ENCODE measurements around the gene SAC3D1. TPM values are rescaled to one million over a fixed set of nuclear protein-coding genes. Genes with fewer than 3 reads are reported as not detected.

SAC3D1 gene
- total and polyA plus RNA-seq, 2 experiments from 2014 or later = 12.8 to 14.9 TPM

DNA sequence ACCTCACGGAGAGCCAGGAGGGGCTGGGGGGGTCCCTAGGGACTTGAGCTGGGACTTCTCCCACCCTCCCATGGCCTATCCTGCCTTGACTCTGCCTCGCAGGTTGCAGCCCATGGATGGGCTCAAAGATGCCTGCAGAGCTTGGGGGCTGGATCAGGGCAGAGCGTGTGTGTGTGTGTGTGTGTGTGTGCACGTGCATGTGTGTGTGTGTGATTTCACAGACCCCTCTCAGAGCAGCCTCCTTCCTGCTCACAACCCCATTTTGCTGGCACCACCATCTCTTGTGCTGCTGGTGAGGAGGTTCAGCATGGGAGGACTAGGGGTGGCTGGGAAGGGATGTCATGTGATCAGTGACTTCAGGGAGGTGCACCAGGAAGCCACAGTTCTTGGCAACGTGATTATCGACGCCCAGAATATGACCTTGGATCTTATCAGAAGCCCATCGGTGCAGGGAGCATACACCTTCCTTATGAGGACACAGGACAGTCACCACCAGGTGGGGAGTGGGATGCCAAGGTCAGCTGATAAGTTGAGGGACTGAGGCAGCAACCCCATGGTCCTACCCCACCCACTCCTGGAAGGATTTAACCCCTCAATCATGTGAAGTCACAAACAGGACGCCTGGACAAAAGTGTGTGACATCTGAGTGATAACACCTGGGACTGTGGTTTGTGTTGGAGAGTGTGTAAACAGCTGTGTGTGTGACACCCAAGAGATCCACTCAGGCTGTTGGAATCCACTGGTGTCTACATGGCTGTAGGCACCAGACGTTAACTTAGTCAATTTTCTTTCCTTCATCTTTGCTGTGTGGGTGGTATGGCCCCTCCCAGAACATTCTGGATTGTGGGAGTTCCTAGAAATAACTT lies 19.2 kb downstream of the SAC3D1 start:
- WGBS, 2 experiments (ENCODE audit: low coverage in 1 of 2, low lambda C conversion rate in 2 of 2, missing lambda C conversion rate in 2 of 2) = 51 to 52% methylated on average over 10 of the region's 10 CpGs
- peak; percentile 20 for DNase-seq
- TF ChIP-seq EZH2phosphoT487 (IDR thresholded peaks at IDR 0.05; ENCODE audit: insufficient read depth, low read depth) = no peak
- no peak for TF ChIP-seq EZH2 (IDR thresholded peaks at IDR 0.05; ENCODE audit: insufficient read depth, poor library complexity, severe bottlenecking)
- Histone ChIP-seq H3K27me3 (replicated peaks; ENCODE audit: insufficient read depth) (no peaks in the 10 kb centered on the region), H3K4me3 (no peak overlapping the region), H3K79me2 (ENCODE audit: insufficient read depth) (no peaks in the 10 kb centered on the region), H3F3A (ENCODE audit: insufficient read depth) (no peaks in the 10 kb centered on the region), H3K36me3 (ENCODE audit: low read depth) (no peaks in the 10 kb centered on the region), H2AFZ (no peak overlapping the region), H3K9me3 (ENCODE audit: low read depth) (no peaks in the 10 kb centered on the region), H3K9ac (no peak overlapping the region), H4K20me1 (ENCODE audit: insufficient read depth) (no peaks in the 10 kb centered on the region), H3K4me1 (ENCODE audit: insufficient read depth) (no peaks in the 10 kb centered on the region), H3K27ac (no peak overlapping the region), H3K9me2 (ENCODE audit: insufficient read depth) (no peaks in the 10 kb centered on the region), H3K4me2 (ENCODE audit: unreplicated experiment) (no peak overlapping the region)
- in situ Hi-C loops (cut with MboI) = no loop called here

DNA sequence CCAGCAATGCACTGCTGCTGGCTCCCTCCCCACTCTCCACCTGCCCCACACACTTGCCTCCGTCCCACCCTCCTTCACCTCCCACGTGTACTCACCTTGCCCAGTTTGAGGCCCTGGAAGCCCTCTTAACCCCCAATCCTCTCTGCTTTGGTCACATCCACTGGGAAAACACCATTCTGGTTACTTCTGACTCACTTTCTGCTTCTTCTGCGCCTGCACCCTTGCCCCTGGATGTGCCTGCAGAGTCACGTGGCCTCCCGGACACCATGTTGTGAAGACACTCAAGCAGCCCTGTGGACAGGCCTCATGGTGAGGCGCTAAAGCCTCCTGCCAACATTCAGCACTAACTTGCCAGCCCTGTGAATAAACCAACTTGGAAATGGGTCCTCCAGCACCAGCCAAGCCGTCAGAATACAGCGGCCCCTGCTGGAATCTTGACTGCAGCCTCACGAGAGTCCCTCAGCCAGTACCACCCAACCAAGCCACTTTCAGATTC lies 20.0 kb downstream of the SAC3D1 start:
- in situ Hi-C loops (cut with MboI) = no loop called here

DNA sequence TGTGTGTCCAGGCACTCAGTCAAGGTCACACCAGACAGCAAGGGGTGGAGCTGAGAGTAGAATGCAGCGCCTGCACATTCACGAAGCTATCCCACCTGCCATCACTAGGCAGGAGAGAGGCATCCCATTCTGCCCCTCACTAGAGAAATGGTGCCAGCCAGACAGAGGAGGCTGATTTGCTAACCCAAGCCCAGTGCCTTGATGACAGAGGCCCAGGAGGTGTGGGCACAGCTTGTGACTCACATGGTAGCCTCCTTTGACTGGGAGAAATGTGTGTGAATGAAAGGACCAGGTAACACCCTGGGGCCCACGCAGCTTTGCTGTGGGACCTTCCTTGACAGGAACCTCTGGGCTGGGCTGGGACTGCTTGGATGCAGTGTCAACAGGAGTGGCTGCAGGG lies 22.5 kb downstream of the SAC3D1 start:
- H3K9ac ChIP-seq = no peak overlapping the region
- no peak overlapping the region for H3K27ac ChIP-seq
- in situ Hi-C loops (cut with MboI) = no loop called here
- H4K20me1 ChIP-seq (ENCODE audit: insufficient read depth) = no peaks in the 10 kb centered on the region
- H3K9me2 ChIP-seq (ENCODE audit: insufficient read depth) = no peaks in the 10 kb centered on the region
- no peak overlapping the region for H3K4me2 ChIP-seq (ENCODE audit: unreplicated experiment)
- no peak for DNase-seq
- no peaks in the 10 kb centered on the region for H3K79me2 ChIP-seq (ENCODE audit: insufficient read depth)
- no peaks in the 10 kb centered on the region for H3K4me1 ChIP-seq (ENCODE audit: insufficient read depth)
- H2AFZ ChIP-seq = no peak overlapping the region
- no peaks in the 10 kb centered on the region for H3K36me3 ChIP-seq (ENCODE audit: low read depth)
- WGBS, 2 experiments (ENCODE audit: low coverage in 1 of 2, low lambda C conversion rate in 2 of 2, missing lambda C conversion rate in 2 of 2) = 29 to 37% methylated on average over 3 of the region's 3 CpGs
- no peaks in the 10 kb centered on the region for H3F3A ChIP-seq (ENCODE audit: insufficient read depth)
- TF ChIP-seq EZH2phosphoT487 (IDR thresholded peaks at IDR 0.05; ENCODE audit: insufficient read depth, low read depth) (no peak), EZH2 (IDR thresholded peaks at IDR 0.05; ENCODE audit: insufficient read depth, poor library complexity, severe bottlenecking) (no peak)
- no peak overlapping the region for H3K4me3 ChIP-seq
- H3K27me3 ChIP-seq (replicated peaks; ENCODE audit: insufficient read depth) = no peaks in the 10 kb centered on the region
- H3K9me3 ChIP-seq (ENCODE audit: low read depth) = no peaks in the 10 kb centered on the region

More for the DNA sequence above, 20.0 kb downstream of the SAC3D1 start:
- TF ChIP-seq EZH2 (IDR thresholded peaks at IDR 0.05; ENCODE audit: insufficient read depth, poor library complexity, severe bottlenecking) = no peak
- no peak for TF ChIP-seq EZH2phosphoT487 (IDR thresholded peaks at IDR 0.05; ENCODE audit: insufficient read depth, low read depth)
- Histone ChIP-seq H3K79me2 (ENCODE audit: insufficient read depth) (no peaks in the 10 kb centered on the region), H2AFZ (no peak overlapping the region), H3K4me2 (ENCODE audit: unreplicated experiment) (no peak overlapping the region), H3K27me3 (replicated peaks; ENCODE audit: insufficient read depth) (no peaks in the 10 kb centered on the region), H3K9me3 (ENCODE audit: low read depth) (no peaks in the 10 kb centered on the region), H3K9ac (no peak overlapping the region), H3K4me1 (ENCODE audit: insufficient read depth) (no peaks in the 10 kb centered on the region), H4K20me1 (ENCODE audit: insufficient read depth) (no peaks in the 10 kb centered on the region), H3K27ac (no peak overlapping the region), H3K4me3 (no peak overlapping the region), H3F3A (ENCODE audit: insufficient read depth) (no peaks in the 10 kb centered on the region), H3K9me2 (ENCODE audit: insufficient read depth) (no peaks in the 10 kb centered on the region), H3K36me3 (ENCODE audit: low read depth) (no peaks in the 10 kb centered on the region)
- peak; percentile 48 for DNase-seq
- 52 to 53% methylated on average over 9 of the region's 9 CpGs for WGBS, 2 experiments (ENCODE audit: low coverage in 1 of 2, low lambda C conversion rate in 2 of 2, missing lambda C conversion rate in 2 of 2)

DNA sequence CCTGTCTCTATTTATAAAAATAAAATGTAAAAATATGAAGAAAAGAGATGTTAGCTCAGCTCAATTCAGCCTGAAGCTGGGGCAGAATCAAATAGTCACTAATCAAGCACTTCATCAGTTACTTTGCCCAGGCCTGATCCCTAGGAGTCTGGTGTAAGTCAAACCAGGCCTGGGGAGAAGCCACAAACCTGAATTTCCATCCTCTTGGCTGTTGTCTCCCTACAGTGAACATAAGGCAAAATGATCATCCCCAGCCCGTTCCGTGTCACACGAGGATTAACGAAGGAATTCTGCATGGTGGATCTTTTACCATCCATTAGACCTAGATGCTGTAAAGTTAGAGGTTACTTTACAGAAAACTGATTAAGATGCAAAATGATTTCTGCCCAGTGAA lies 23.8 kb downstream of the SAC3D1 start:
- H3K36me3 ChIP-seq (ENCODE audit: low read depth) = no peaks in the 10 kb centered on the region
- no peaks in the 10 kb centered on the region for H3K9me3 ChIP-seq (ENCODE audit: low read depth)
- in situ Hi-C loops (cut with MboI) = no loop called here
- no peak overlapping the region for H2AFZ ChIP-seq
- TF ChIP-seq EZH2 (IDR thresholded peaks at IDR 0.05; ENCODE audit: insufficient read depth, poor library complexity, severe bottlenecking) (no peak), EZH2phosphoT487 (IDR thresholded peaks at IDR 0.05; ENCODE audit: insufficient read depth, low read depth) (no peak)
- H3K27me3 ChIP-seq (replicated peaks; ENCODE audit: insufficient read depth) = no peaks in the 10 kb centered on the region
- no peak overlapping the region for H3K4me3 ChIP-seq
- 72 to 73% methylated on average over 4 of the region's 4 CpGs for WGBS, 2 experiments (ENCODE audit: low coverage in 1 of 2, low lambda C conversion rate in 2 of 2, missing lambda C conversion rate in 2 of 2)
- H3K4me1 ChIP-seq (ENCODE audit: insufficient read depth) = no peaks in the 10 kb centered on the region
- H3K9ac ChIP-seq = no peak overlapping the region
- H3K9me2 ChIP-seq (ENCODE audit: insufficient read depth) = no peaks in the 10 kb centered on the region
- no peak overlapping the region for H3K4me2 ChIP-seq (ENCODE audit: unreplicated experiment)
- no peak overlapping the region for H3K27ac ChIP-seq
- no peaks in the 10 kb centered on the region for H4K20me1 ChIP-seq (ENCODE audit: insufficient read depth)
- no peaks in the 10 kb centered on the region for H3K79me2 ChIP-seq (ENCODE audit: insufficient read depth)
- DNase-seq = no peak
- H3F3A ChIP-seq (ENCODE audit: insufficient read depth) = no peaks in the 10 kb centered on the region
